ENCODE results near the gene TBKBP1. TPM values are rescaled to one million over a fixed set of nuclear protein-coding genes. Genes with fewer than 3 reads are reported as not detected.

Gene TBKBP1
- total RNA-seq, 1 donor from 2014 or later = 13.6 TPM

DNA sequence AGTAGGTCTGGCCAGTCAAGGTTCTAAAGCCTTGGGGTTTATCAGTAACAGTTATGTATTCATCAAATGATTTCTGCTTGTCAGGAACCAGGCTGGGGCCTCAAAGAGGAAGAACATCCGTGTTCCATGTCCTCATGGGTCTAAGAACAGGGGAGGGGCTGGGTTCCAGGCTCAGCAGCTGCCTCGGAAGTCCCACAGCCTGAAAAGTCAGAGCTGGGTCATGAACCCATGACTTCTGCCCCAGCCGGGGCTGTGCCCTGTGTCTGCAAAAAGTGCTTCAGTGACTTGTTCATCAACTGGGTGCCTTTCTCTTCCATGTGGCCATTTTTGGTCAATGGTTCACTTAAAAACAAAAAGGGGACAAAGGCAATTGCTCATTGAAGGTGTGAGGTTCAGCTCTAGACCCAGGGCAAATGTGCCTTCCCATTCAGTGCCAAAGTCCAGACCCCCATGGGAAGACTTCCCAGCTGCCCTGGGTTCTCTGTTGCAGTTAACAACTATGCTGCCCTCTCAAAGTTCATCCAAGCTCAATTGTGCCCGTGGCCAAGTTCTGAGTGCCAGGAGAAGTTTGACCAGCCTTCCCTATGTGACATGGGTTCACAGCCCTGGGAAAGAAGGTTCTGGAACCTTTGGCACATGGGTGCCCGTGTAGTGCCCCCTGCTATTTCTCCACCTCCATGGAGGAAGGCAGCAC lies 18.5 kb downstream of the TBKBP1 start:
- no peak for TF ChIP-seq CTCF (IDR thresholded peaks at IDR 0.05)
- H3K4me3 Mint-ChIP-seq (ENCODE audit: unreplicated experiment) = no peak overlapping the region
- no peaks in the 10 kb centered on the region for H3K4me1 Mint-ChIP-seq (ENCODE audit: low read depth)
- no peak for DNase-seq (ENCODE audit: low spot score)
- peaks cover 13% of the 10 kb centered on the region for H3K36me3 Mint-ChIP-seq (ENCODE audit: low read depth)
- H3K27me3 Mint-ChIP-seq (ENCODE audit: low read depth) = peaks cover 37% of the 10 kb centered on the region
- H3K27ac Mint-ChIP-seq (ENCODE audit: unreplicated experiment) = no peak overlapping the region
- no peaks in the 10 kb centered on the region for H3K9me3 Mint-ChIP-seq (ENCODE audit: low read depth)

DNA sequence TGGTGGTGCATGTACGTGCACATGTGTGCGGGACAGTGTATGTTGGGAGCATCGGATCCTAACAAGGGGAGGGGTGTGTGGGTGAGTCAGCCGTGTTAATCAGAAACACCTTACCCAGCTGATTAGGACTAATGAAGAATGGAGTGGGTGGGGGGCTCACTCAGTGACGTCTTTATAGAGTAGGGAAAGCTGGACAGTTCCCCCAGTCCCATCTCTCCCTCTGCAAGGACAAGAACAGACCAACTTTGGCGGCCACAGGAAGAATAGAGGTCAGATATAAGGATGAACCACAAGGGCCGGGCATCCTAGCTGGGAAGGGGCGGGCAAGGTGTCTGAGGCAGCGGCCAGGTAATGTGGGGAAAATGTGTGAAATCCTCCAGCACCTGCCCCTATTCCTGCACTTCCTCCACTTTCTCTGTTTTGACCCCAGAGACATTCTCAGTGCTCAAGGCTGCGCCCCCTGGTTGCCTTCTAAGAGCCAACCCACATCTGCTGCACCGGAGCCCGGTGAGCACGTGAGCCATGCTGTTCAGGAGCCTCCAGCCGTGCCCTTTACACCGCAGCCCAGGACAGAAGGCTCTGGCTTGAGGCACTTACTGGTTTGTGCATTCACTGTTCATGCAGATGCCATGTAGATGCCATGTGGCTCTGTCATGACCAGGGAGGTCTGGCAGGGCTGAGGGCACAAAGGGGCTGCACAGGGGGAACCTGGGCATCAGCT lies 20.2 kb downstream of the TBKBP1 start:
- TF ChIP-seq CTCF (IDR thresholded peaks at IDR 0.05) = no peak
- Mint-ChIP-seq H3K4me3 (ENCODE audit: unreplicated experiment) (no peak overlapping the region), H3K36me3 (ENCODE audit: low read depth) (peaks cover 13% of the 10 kb centered on the region), H3K9me3 (ENCODE audit: low read depth) (no peaks in the 10 kb centered on the region), H3K27ac (ENCODE audit: unreplicated experiment) (no peak overlapping the region), H3K27me3 (ENCODE audit: low read depth) (peaks cover 51% of the 10 kb centered on the region), H3K4me1 (ENCODE audit: low read depth) (peaks cover 12% of the 10 kb centered on the region)
- DNase-seq (ENCODE audit: low spot score) = no peak

DNA sequence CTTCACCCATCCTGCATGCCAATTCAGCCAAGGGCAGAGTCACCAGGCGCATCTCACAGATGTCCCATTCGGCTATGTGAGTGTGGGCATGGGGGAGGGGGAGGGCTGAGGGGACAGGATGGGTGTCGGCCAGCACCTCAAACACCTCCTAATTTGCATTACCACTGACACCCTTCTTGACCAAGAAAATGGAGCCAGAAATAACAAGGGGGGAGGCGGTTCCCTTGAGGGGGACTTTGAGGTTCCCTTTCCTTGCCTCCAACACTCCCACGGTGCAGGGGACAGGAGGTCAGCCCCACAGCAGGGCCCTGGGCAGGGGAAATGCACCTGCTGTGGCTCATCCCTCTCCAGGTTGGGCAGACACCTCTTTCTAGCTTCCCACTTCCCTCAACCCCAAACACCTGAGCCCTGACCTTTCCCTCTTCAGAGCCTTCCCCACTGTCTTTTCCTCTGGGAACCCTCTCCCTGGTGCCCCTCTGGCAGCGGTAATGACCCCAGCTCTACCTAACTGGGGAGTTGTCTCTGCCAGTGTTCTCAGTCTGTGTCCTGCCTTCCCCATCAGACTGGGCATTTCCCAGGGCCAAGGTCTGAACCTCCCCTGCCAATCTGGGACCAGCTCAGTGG lies 20.9 kb downstream of the TBKBP1 start:
- peaks cover 19% of the 10 kb centered on the region for H3K4me1 Mint-ChIP-seq (ENCODE audit: low read depth)
- DNase-seq (ENCODE audit: low spot score) = no peak
- no peak for TF ChIP-seq CTCF (IDR thresholded peaks at IDR 0.05)
- H3K4me3 Mint-ChIP-seq (ENCODE audit: unreplicated experiment) = no peak overlapping the region
- peaks cover 53% of the 10 kb centered on the region for H3K27me3 Mint-ChIP-seq (ENCODE audit: low read depth)
- H3K9me3 Mint-ChIP-seq (ENCODE audit: low read depth) = no peaks in the 10 kb centered on the region
- H3K36me3 Mint-ChIP-seq (ENCODE audit: low read depth) = peaks cover 10% of the 10 kb centered on the region
- no peak overlapping the region for H3K27ac Mint-ChIP-seq (ENCODE audit: unreplicated experiment)

DNA sequence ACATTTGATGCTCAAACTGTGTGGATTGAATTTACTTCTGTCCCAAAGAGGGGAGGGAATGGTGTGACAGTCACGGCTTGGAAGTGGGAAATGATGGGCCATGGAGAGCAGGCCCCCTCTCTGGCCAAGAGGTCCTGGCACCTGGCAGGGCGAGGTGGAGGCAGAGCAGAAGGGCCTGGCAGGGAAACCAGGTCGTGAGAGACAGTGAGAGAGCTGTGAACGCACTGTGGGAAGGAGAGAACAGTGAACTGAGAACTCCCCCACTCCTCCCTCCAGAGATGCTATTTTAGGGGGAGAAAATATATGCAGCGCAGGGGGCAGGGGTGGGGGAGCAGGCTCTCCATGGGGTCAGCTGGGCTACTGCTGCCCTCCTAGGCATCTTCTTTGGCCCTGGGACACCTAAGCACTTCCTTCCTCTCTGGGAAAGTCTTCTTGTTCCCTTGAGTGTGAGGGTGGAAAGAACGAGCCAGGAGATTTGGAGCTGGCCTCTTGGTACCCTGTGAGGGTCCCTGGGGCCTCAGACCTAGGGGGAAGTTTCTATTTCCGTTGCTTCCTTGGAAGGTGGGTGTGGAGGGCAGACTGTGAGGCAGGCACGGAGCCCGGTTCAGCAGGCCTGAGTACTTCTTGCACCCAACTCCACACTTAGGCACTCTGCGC lies 21.8 kb downstream of the TBKBP1 start:
- DNase-seq (ENCODE audit: low spot score) = no peak
- no peak for TF ChIP-seq CTCF (IDR thresholded peaks at IDR 0.05)
- Mint-ChIP-seq H3K36me3 (ENCODE audit: low read depth) (peaks cover 4% of the 10 kb centered on the region), H3K4me1 (ENCODE audit: low read depth) (peaks cover 25% of the 10 kb centered on the region), H3K4me3 (ENCODE audit: unreplicated experiment) (no peak overlapping the region), H3K9me3 (ENCODE audit: low read depth) (no peaks in the 10 kb centered on the region), H3K27ac (ENCODE audit: unreplicated experiment) (no peak overlapping the region), H3K27me3 (ENCODE audit: low read depth) (peaks cover 53% of the 10 kb centered on the region)

DNA sequence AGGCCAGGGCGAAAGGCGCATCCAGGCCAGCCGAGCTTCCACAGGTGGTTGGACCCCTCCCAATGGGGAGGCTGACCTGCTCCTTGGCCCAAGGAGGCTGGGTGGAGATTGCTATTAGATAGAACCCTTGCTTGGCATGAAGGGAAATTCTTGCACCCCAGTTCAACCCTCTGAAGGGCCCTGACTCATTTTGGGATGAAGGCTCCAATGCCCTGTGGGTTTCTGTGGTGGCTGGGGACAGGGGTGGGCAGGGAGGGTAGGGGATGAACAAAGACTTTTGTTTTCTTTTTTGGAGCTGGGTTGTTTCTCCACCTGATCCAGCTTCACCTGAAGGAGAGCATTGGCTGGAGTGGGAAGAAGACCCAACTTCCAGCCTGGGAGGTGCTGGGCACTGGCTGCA lies 22.4 kb downstream of the TBKBP1 start:
- no peak overlapping the region for H3K27ac Mint-ChIP-seq (ENCODE audit: unreplicated experiment)
- H3K36me3 Mint-ChIP-seq (ENCODE audit: low read depth) = peaks cover 1% of the 10 kb centered on the region
- H3K4me1 Mint-ChIP-seq (ENCODE audit: low read depth) = peaks cover 29% of the 10 kb centered on the region
- no peak for TF ChIP-seq CTCF (IDR thresholded peaks at IDR 0.05)
- no peak for DNase-seq (ENCODE audit: low spot score)
- H3K27me3 Mint-ChIP-seq (ENCODE audit: low read depth) = peaks cover 53% of the 10 kb centered on the region
- H3K4me3 Mint-ChIP-seq (ENCODE audit: unreplicated experiment) = no peak overlapping the region
- no peaks in the 10 kb centered on the region for H3K9me3 Mint-ChIP-seq (ENCODE audit: low read depth)

Data from chondrocyte (in vitro differentiated cells).